NCI-H524 (cell line): ENCODE results near the gene IGFBP5.
A peak's percentile ranks its signal among the peaks of the same experiment; 100 is the strongest.

Experiments
- DNase-seq, 2 experiments: peaks; one replicate each; lab custom pipeline; 2025; lab: John Stamatoyannopoulos, UW

IGFBP5 gene

DNA sequence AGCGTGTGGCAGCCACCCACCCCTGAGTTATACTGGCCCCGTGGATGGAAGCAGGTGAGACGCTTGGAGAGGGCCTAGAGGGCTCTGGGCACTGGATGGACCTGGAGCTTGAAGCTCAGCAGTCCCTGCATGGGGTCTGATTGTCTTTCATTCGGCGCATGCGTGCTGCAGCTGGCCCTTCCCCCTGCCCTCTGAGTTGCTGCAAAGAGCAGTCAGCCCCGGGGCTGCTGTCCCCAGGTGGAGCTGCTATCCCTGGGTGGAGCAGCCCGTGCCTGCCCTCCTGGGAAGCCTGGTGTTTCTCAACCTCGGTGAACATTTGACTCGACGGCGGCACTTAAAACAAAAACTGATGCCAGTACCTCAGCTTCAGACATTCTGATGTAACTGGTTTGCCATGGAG, 29.6 kb downstream of the IGFBP5 start:
- peak; percentile 39 to 48 for DNase-seq

- peak; percentile 66 to 86 for DNase-seq
Observed at GRCh38 chr2:216665242-216665641, 30.1 kb downstream of the IGFBP5 start.

DNA sequence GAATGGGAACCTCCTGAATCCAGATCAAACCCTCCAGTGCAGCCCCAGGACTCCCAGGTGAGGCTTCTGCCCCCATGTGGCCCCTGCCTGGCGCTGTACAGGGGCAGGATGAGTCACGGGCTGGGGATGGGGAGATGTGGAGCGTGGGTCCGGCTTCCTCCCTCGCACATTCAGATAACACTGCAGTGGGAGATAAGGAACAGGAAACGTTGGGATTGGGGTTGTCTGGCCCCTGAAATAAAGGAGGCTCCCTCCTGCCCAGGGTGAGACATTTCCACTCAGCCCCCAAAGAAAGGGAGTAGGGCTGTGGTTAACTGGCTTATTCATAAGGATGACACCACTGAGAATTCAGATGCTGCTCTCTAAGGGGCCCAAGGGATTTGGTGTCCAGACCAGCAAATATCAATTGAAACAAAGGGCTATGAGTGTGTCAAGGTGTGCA, 30.7 kb downstream of the IGFBP5 start:
- DNase-seq, result peak in 1 of 2 experiments; percentile 57

- no peak for DNase-seq
Observed at GRCh38 chr2:216663846-216664245, 31.5 kb downstream of the IGFBP5 start.

DNA sequence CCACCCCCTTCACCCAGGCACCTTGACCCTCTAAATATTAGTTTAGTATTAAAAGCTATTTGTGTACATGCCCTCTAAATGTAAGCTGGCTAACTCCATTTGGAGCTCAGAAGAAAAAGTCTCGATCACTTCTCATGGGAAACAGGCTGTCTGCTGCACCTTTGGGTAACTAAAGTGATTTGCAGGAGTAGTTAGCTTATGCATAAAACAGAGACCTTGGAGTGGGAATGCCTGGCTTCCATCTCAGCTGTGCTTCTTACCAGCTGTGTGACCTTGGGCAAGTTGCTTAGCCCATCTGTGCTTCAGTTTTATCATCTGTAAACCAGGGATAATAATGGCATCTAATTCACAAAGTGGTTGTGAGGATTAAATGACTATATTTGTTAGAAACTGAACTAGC, 32.2 kb downstream of the IGFBP5 start:
- no peak for DNase-seq

DNA sequence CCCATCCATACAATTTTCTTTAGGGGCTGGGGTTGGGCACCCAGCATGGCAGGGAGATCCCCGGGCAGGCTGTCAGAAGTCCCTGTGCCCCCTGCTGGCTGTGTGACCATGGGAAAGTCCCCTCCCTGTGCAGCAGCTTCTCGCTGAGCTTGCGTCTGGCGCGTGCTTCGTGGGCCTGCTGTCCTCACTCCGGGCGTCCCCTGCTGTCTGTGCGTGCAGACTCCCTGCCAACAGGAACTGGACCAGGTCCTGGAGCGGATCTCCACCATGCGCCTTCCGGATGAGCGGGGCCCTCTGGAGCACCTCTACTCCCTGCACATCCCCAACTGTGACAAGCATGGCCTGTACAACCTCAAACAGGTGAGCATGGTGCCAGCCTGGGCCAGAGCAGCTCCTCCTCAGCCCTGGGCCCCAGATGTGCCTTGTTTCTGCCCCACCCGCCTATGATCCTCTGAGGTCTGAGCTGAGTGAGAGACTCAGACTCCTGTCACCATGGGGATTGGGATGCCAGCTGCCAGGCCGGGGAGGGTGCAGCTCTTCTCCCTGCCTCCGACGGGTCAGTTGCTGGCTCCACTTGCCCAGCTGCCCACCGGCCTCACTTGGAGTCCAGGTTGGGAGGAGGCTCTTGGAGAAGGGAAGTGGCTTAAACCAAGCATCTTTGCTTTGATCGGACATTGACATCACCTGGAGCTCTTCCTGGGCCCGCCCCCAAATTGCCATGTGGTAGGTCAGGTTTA, 33.5 kb downstream of the IGFBP5 start:
- DNase-seq, result no peak

DNA sequence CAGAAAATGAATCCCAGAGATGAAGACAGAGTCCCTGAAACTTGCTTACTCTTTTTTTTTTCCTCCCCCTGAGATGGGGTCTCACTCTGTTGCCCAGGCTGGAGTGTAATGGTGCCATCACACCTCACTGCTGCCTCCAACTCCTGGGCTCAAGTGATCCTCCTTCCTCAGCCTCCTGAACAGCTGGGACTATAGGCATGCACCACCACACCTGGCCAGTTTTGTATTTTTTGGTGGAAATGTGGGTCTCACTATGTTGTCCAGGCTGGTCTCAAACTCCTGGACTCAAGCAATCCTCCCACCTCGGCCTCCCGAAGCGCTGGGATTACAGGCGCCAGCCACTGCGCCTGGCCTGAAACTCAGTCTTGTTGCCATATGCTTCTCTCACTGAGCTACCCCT, 34.3 kb downstream of the IGFBP5 start:
- no peak for DNase-seq

DNA sequence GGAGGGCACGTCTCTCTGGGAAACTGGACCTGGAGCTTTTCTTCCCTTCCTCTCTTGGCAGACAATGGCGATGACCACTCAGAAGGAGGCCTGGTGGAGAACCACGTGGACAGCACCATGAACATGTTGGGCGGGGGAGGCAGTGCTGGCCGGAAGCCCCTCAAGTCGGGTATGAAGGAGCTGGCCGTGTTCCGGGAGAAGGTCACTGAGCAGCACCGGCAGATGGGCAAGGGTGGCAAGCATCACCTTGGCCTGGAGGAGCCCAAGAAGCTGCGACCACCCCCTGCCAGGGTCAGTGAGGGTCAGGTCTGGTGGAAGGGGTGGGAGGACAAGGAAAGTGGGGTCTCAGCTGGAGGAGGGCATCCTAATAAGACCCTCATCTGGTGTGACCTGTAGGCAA, 34.9 kb downstream of the IGFBP5 start:
- no peak for DNase-seq

GRCh38 chr2:216659276-216659675, 36.1 kb downstream of the IGFBP5 start:
- DNase-seq, result no peak

DNA sequence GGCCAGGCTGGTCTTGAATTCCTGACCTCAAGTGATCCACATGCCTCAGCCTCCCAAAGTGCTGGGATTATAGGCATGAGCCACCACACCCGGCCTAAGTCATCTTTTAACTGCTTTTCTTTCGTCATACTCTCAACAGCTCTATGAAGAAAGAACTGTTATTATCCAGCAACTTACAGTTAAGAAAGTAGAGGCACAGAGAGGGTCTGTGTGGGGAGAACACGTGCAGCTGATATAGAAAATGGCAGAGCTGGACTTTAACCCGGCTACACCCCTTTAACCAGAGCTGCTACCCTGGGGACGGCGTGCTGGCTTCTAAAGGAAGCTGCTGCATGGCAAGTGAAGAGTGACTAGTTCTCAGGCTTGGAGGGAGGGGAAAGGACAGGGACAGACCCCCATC, 36.6 kb downstream of the IGFBP5 start:
- no peak for DNase-seq

DNA sequence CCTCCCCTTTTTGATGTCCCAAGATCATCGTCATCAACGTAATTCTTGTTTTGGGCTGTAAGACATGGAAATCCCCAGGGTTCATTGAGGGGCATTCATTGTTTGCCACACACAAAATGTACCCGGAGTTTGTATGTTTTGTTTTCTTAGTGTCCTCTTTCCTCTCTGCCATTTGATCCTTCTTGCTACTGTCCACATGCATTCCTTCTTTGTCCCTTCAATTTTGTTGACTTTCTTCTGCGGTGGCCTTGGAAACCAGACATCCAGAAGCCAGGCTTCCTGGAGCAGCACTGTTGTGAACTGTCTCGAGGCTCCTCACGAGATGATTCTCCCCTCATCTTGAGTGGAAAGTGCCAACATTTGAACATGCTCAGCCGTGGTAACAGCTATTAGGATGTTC, 37.4 kb downstream of the IGFBP5 start:
- no peak for DNase-seq

DNA sequence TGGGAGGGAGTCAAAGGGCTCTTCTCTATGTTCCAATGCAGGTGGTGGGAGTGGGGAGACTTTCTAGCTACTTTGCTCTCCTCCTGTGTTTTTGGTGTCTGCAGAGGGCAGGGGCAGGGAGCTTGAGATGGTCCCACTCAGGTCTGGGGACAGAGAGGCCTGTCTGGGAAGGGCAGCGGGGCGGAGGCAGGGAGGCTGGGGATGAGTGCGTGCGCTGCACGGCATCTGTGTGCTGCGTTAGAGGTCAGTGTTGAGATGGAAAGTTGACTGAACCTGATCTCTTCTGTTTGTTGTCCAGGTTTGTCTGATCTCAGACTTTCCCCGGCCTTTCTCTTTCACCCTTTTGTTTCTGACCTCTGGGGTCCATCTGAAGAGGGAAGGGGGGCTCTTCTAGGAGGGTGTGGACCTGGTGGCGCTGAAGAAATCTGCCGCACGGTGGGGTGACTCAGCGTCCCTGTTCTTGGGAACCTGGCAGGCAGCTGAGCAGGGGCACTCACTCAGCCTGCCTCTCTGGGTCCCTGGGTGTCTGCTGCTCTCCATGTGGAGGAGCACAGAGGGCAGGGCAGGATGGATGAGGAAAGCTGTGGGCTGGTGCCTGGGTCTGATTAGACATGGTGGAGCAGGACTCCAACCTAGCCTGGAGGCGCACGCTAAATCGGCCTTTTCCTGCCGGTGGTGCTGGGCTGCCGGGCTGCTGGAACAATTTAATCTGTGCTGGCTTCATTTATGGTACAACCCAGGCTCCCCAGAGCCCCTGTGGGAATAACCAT, 38.1 kb downstream of the IGFBP5 start:
- DNase-seq, result no peak

- DNase-seq, result no peak
Observed at GRCh38 chr2:216654528-216655052, 40.8 kb downstream of the IGFBP5 start.

DNA sequence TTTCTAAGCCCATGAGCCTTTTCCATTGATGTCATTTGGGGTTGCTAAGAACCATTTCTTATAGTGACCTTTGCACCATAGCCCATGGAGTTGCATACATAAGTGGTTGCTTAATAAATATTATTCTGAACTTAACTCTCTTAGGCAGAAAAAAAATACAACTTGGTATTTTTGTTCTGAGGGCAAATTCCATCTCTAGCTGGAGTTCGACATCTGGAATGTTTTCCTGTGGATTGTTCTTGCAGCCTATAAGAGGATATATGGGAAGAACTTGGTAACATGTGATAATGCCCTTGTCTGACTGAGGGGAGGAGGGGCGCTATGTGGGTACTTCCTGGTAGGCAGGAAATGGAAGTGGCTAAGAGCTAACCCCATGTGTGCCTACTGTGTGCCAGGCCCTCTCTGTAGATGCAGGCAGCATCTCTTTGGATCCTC, 41.4 kb downstream of the IGFBP5 start:
- DNase-seq, result no peak

DNA sequence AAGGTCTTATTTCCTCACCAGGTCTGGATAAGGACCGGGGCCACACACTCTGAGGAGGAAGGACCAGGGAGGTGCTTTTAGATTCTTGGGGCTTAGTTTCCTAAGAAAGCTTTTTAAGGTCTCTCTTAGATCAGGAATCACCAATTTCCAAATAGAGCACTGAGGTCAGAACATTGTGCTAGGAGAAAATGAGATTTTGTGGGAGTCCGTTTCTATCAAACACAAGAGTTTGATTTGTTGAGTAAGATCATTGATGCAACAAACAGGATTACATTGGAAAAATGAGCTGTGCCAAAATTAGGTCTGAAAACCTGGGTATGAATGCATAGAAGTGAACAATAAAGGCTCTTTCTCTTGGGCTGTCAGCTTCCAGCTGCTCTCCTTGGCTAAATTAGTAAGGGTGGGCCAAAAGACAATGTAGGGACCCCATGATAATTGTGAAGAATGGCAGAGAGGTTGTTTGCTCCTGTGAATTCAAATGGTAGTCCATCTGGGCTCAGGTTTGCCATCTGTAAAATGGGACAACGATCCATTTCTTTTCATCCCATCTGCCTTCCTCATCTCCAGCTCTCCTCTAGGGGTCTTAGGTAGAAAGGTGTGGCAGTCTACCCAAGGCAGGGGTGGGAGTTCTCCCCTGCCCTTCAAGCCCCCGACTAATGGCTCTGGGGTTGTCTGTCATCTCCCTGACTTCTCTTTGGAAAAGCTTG, 42.1 kb downstream of the IGFBP5 start:
- DNase-seq, result no peak

DNA sequence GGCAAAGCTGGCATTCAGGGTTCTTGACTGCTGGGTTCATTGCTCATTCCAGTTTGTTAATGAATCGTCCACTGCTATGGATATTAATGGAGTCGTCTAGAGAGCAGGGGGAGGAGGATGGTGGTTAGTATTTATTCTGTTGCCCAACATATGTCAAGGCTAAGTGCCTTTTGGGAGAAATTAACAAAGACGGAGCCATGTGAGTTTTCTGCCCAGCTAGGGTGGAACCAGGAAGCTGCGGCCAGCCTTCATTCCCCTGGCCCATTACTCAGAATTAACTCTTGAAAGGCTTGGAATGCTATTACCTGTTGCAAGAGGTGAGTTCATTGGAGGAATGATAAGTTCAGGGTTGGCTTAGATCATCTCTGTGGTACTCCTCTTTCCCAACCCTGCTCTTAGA, 42.8 kb downstream of the IGFBP5 start:
- DNase-seq, result no peak

GRCh38 chr2:216651351-216651881, 43.9 kb downstream of the IGFBP5 start:
- no peak for DNase-seq

- DNase-seq, result no peak
Observed at GRCh38 chr2:216650626-216651257, 44.6 kb downstream of the IGFBP5 start.

GRCh38 chr2:216649574-216649973, 45.8 kb downstream of the IGFBP5 start:
- DNase-seq, result no peak

- no peak for DNase-seq
Observed at GRCh38 chr2:216648105-216648504, 47.2 kb downstream of the IGFBP5 start.

DNA sequence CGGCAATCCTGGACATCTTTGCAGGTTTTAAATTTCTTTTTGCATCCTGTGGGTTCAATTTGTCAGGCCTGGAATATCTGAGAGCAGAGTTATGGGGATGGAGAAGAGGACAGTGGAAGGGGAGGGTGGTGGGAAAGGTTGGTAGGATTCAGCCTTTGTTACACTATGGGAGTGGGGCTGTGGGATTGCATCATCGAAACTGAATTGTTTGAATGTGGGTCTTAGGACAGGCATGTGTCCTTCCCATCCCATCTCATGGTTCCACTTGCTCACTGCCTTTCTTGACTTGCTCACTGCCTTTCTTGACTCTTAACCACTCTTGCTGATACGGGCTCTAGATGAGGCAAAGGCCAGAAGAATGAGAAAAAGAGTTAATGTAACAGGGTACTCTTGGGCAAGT, 49.2 kb downstream of the IGFBP5 start:
- no peak for DNase-seq

DNA sequence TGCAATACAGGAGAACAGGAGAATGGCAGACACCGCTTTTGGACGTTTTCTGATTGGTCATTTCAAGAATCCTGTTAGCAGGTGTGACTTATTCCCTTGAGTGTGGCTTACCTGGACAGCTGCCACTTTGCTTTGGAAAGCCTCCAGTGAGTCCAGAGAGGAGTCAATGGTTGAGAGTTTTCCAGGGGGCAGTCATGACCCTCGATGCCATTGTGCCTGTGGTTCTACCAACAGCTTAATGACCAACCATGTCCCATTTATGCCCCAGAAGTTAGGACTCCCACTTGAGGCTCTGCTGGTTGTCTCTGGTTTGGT, 49.8 kb downstream of the IGFBP5 start:
- DNase-seq, result no peak
